Keratinocyte (primary cell): ENCODE measurements around the gene EDNRA. TPM values are rescaled to one million over a fixed set of nuclear protein-coding genes. Genes with fewer than 3 reads are reported as not detected.

Source experiments
- DNase-seq: peaks from one replicate; pipeline ENCODE4 v3.0.0-alpha.2; 2011; ENCODE audit warnings: low read depth, missing footprints, low spot score
- FAIRE-seq: peaks from 2 replicates; lab custom pipeline; 2011; peaks lifted over from hg19 to GRCh38; lab: Jason Lieb, UNC
- H2AFZ ChIP-seq: 2 replicates; pipeline ENCODE4 v1.6.0; 2012; ENCODE audit warnings: low read length, control low read depth, inconsistent platforms; ENCODE audit not compliant: control insufficient read depth
- H3K27ac ChIP-seq: 2 replicates; pipeline ENCODE4 v1.5.1; 2011; ENCODE audit warnings: low read length; ENCODE audit not compliant: control insufficient read depth, insufficient read depth
- H3K27me3 ChIP-seq: 3 replicates; pipeline ENCODE4 v1.6.0; 2011; ENCODE audit warnings: low read length; ENCODE audit not compliant: control insufficient read depth, insufficient read depth; ENCODE audit errors: extremely low read depth
- H3K36me3 ChIP-seq, 2 experiments: 2 replicates in 1 of 2; 3 replicates in 1 of 2; pipeline ENCODE4 v1.5.1; 2011; ENCODE audit warnings: low read length in 2 of 2, mild to moderate bottlenecking in 1 of 2; ENCODE audit not compliant: control insufficient read depth in 2 of 2, insufficient read depth in 2 of 2; ENCODE audit errors: extremely low read depth in 1 of 2
- H3K4me1 ChIP-seq: 3 replicates; pipeline ENCODE4 v1.5.1; 2011; ENCODE audit warnings: low read length; ENCODE audit not compliant: control insufficient read depth, insufficient read depth; ENCODE audit errors: extremely low read depth
- H3K4me2 ChIP-seq: 3 replicates; pipeline ENCODE4 v1.6.0; 2011; ENCODE audit warnings: low read depth, low read length; ENCODE audit not compliant: control insufficient read depth, insufficient read depth; ENCODE audit errors: extremely low read depth
- H3K4me3 ChIP-seq, 3 experiments: fragments of 200-600 bp in 1 of 3; sonication (generic) in 1 of 3; 2 replicates in 2 of 3; 3 replicates in 1 of 3; pipeline ENCODE4 v1.5.1; 2011 to 2016; ENCODE audit warnings: low read length in 3 of 3, mild to moderate bottlenecking in 3 of 3, control low read depth in 2 of 3, inconsistent platforms in 1 of 3, low read depth in 1 of 3, mixed read lengths in 1 of 3, mixed run types in 1 of 3, moderate library complexity in 1 of 3; ENCODE audit not compliant: control insufficient read depth in 2 of 3, insufficient read depth in 2 of 3; ENCODE audit errors: extremely low read depth in 1 of 3
- H3K79me2 ChIP-seq: 2 replicates; pipeline ENCODE4 v1.6.0; 2012; ENCODE audit warnings: low read length; ENCODE audit not compliant: control insufficient read depth, insufficient read depth
- H3K9ac ChIP-seq: 3 replicates; pipeline ENCODE4 v1.6.0; 2011; ENCODE audit warnings: low read length; ENCODE audit not compliant: control insufficient read depth, insufficient read depth; ENCODE audit errors: extremely low read depth
- H3K9me1 ChIP-seq: 3 replicates; pipeline ENCODE4 v1.6.0; 2011; ENCODE audit warnings: low read length; ENCODE audit not compliant: control insufficient read depth, insufficient read depth; ENCODE audit errors: extremely low read depth
- H3K9me3 ChIP-seq: 2 replicates; pipeline ENCODE4 v1.5.1; 2012; ENCODE audit warnings: low read depth, low read length; ENCODE audit not compliant: control insufficient read depth
- H4K20me1 ChIP-seq: 3 replicates; pipeline ENCODE4 v1.6.0; 2011; ENCODE audit warnings: low read length; ENCODE audit not compliant: control insufficient read depth, insufficient read depth; ENCODE audit errors: extremely low read depth
- EZH2 ChIP-seq: IDR thresholded peaks from one replicate; pipeline ENCODE4 v1.6.1; 2012; ENCODE audit warnings: inconsistent platforms, mild to moderate bottlenecking, low read length, moderate library complexity
- dilution Hi-C: fragments of 300-500 bp; cut with MboI; formaldehyde crosslinking; loops from one replicate; pipeline ENCODE4 v1.7.0; 2020; ENCODE audit warnings: low sequenced_read_pairs; ENCODE audit not compliant: extremely low pct_ligation_motif_present
- polyA plus RNA-seq, 5 experiments: library from polyadenylated mRNA; depleted of rRNA in 3 of 5; stranded (reverse) in 3 of 5; stranded (forward) in 1 of 5; unstranded in 1 of 5; fragments of >200 nt; gene quantifications; 1 replicate in 1 of 5; 2 replicates in 3 of 5; 3 replicates in 1 of 5; pipeline versions ENCODE4 v1.2.1 to v1.2.3, GENCODE V29; 2011 to 2012; ENCODE audit warnings: missing spikeins in 2 of 5, low read depth in 1 of 5, low replicate concordance in 1 of 5
- TF ChIP-seq, protein P1 (sequence below), 3 experiments: IDR thresholded peaks in 1 of 3; conservative IDR thresholded peaks in 1 of 3; optimal IDR thresholded peaks in 1 of 3; 2 replicates in 2 of 3; 3 replicates in 1 of 3; pipeline versions ENCODE3 to v1.5.1; 2011; ENCODE audit warnings: low read length in 3 of 3, mild to moderate bottlenecking in 3 of 3, moderate library complexity in 2 of 3, control low read depth in 1 of 3, inconsistent platforms in 1 of 3; ENCODE audit not compliant: insufficient read depth in 2 of 3; ENCODE audit errors: extremely low read depth in 1 of 3

The EDNRA gene
- polyA plus RNA-seq, 1 donor (not counting 4 experiments of a cell fraction or from before 2014, with no cell fraction given): 7.8 TPM

DNA sequence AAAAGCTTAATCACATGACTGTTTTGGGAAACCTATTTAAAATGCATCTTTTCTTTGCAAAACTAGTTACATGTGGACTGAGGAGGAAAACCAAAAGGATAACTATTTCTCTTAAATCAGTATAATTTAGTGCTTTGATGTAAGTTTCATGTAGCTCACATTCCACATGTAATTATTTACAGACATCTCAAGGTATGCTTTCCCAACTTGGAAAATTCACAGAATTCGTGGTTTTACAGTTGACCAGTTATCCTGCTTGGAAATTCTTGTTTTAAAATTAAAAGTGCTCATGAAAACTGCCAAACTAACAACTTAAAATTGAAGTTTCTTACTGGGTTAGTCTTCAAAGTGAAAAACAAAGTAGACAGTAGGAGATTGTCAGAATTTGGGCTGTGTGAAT, 52.4 kb downstream of the EDNRA start:
- dilution Hi-C loops: no loop called here
- no peak for FAIRE-seq

DNA sequence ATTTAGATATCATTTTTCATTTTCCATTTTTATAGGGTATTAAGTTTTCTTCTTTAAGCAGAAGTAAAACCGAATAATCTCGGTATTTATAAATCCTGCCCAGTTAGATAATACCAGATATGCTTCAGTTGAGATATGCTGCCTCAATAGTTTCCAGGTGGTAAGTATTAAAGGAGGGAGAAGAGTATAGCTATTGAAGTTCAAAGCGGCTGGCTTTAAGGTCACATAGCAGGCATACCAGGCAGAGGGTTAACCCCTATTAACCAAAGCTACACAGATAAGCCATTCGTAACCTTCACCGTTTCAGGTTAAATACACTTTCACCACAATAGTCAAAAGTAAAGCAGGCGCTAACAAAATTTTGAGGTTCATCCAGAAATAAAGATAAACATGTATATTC, 54.2 kb downstream of the EDNRA start:
- no peak overlapping the region for H3K4me2 ChIP-seq
- H3K4me3 ChIP-seq: no peak overlapping the region
- H3K27me3 ChIP-seq: no peaks in the 10 kb centered on the region
- no peak for DNase-seq
- no peak for FAIRE-seq
- TF ChIP-seq, protein P1, sequence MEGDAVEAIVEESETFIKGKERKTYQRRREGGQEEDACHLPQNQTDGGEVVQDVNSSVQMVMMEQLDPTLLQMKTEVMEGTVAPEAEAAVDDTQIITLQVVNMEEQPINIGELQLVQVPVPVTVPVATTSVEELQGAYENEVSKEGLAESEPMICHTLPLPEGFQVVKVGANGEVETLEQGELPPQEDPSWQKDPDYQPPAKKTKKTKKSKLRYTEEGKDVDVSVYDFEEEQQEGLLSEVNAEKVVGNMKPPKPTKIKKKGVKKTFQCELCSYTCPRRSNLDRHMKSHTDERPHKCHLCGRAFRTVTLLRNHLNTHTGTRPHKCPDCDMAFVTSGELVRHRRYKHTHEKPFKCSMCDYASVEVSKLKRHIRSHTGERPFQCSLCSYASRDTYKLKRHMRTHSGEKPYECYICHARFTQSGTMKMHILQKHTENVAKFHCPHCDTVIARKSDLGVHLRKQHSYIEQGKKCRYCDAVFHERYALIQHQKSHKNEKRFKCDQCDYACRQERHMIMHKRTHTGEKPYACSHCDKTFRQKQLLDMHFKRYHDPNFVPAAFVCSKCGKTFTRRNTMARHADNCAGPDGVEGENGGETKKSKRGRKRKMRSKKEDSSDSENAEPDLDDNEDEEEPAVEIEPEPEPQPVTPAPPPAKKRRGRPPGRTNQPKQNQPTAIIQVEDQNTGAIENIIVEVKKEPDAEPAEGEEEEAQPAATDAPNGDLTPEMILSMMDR (optimal IDR thresholded peaks at IDR 0.05 in 1 of 3, IDR thresholded peaks at IDR 0.05 in 1 of 3, conservative IDR thresholded peaks at IDR 0.05 in 1 of 3; ENCODE audit: extremely low read depth in 1 of 3, insufficient read depth in 2 of 3, low read length in 3 of 3): no peak
- TF ChIP-seq EZH2: no peak
- H2AFZ ChIP-seq: no peak overlapping the region
- H3K79me2 ChIP-seq: no peaks in the 10 kb centered on the region
- no peak overlapping the region for H3K9ac ChIP-seq
- dilution Hi-C loops: no loop called here
- H3K36me3 ChIP-seq: no peaks in the 10 kb centered on the region
- no peaks in the 10 kb centered on the region for H3K9me1 ChIP-seq
- no peaks in the 10 kb centered on the region for H3K9me3 ChIP-seq
- no peaks in the 10 kb centered on the region for H3K4me1 ChIP-seq
- no peak overlapping the region for H3K27ac ChIP-seq
- H4K20me1 ChIP-seq: no peaks in the 10 kb centered on the region

More for the DNA sequence above, 52.4 kb downstream of the EDNRA start:
- Histone ChIP-seq H4K20me1 (no peaks in the 10 kb centered on the region), H3K9me3 (no peaks in the 10 kb centered on the region), H3K4me1 (no peaks in the 10 kb centered on the region), H3K9me1 (no peaks in the 10 kb centered on the region), H3K9ac (no peak overlapping the region), H3K27ac (no peak overlapping the region), H3K79me2 (no peaks in the 10 kb centered on the region), H2AFZ (no peak overlapping the region), H3K27me3 (no peaks in the 10 kb centered on the region), H3K4me3 (no peak overlapping the region), H3K4me2 (no peak overlapping the region), H3K36me3 (no peaks in the 10 kb centered on the region)
- TF ChIP-seq, protein P1 (optimal IDR thresholded peaks at IDR 0.05 in 1 of 3, IDR thresholded peaks at IDR 0.05 in 1 of 3, conservative IDR thresholded peaks at IDR 0.05 in 1 of 3; ENCODE audit: extremely low read depth in 1 of 3, insufficient read depth in 2 of 3, low read length in 3 of 3): no peak
- no peak for TF ChIP-seq EZH2
- DNase-seq: no peak
